Measurements from ENCODE around the gene STRIT1.

Gene STRIT1

GRCh38 chr3:155293516-155293915 lies at the start of gene STRIT1:
Gene STRIT1 (minus strand): TSS chr3:155293683.
- no peak for DNase-seq

- no peak for DNase-seq
Observed at GRCh38 chr3:155342344-155342743, 48.9 kb upstream of the STRIT1 start.

GRCh38 chr3:155339052-155339451 lies 45.6 kb upstream of the STRIT1 start:
- no peak for DNase-seq

GRCh38 chr3:155335724-155336354 lies 42.4 kb upstream of the STRIT1 start:
- DNase-seq, result no peak

GRCh38 chr3:155334914-155335723 lies 41.6 kb upstream of the STRIT1 start:
- peak; percentile 10 for DNase-seq

GRCh38 chr3:155334215-155334913 lies 40.9 kb upstream of the STRIT1 start:
- DNase-seq, result no peak

GRCh38 chr3:155332716-155333115 lies 39.2 kb upstream of the STRIT1 start:
- no peak for DNase-seq

- DNase-seq, result no peak
Observed at GRCh38 chr3:155331078-155331477, 37.6 kb upstream of the STRIT1 start.

- no peak for DNase-seq
Observed at GRCh38 chr3:155330370-155330769, 36.9 kb upstream of the STRIT1 start.

- no peak for DNase-seq
Observed at GRCh38 chr3:155329513-155330048, 36.1 kb upstream of the STRIT1 start.

- DNase-seq, result no peak
Observed at GRCh38 chr3:155327871-155328270, 34.4 kb upstream of the STRIT1 start.

GRCh38 chr3:155327430-155327829 lies 33.9 kb upstream of the STRIT1 start:
- no peak for DNase-seq

- no peak for DNase-seq
Observed at GRCh38 chr3:155326901-155327300, 33.4 kb upstream of the STRIT1 start.

- DNase-seq, result no peak
Observed at GRCh38 chr3:155326244-155326643, 32.8 kb upstream of the STRIT1 start.

GRCh38 chr3:155325263-155325835 lies 31.9 kb upstream of the STRIT1 start:
- no peak for DNase-seq

- no peak for DNase-seq
Observed at GRCh38 chr3:155323063-155323666, 29.7 kb upstream of the STRIT1 start.

- no peak for DNase-seq
Observed at GRCh38 chr3:155321418-155321817, 27.9 kb upstream of the STRIT1 start.

GRCh38 chr3:155320934-155321333 lies 27.5 kb upstream of the STRIT1 start:
- no peak for DNase-seq

- no peak for DNase-seq
Observed at GRCh38 chr3:155318740-155319139, 25.3 kb upstream of the STRIT1 start.

- DNase-seq, result no peak
Observed at GRCh38 chr3:155317211-155317610, 23.7 kb upstream of the STRIT1 start.

GRCh38 chr3:155316426-155316825 lies 22.9 kb upstream of the STRIT1 start:
- DNase-seq, result no peak

- no peak for DNase-seq
Observed at GRCh38 chr3:155313916-155314315, 20.4 kb upstream of the STRIT1 start.

- no peak for DNase-seq
Observed at GRCh38 chr3:155313300-155313699, 19.8 kb upstream of the STRIT1 start.
